ENCODE data around the gene POTEE. TPM values are rescaled to one million over a fixed set of nuclear protein-coding genes. Genes with fewer than 3 reads are reported as not detected.
A peak's percentile ranks its signal among the peaks of the same experiment; 100 is the strongest.
"Not testable (repeated sequence)": the region's sequence is repeated elsewhere in the genome, so short reads cannot be mapped to it uniquely, and the experiment has no call there.

POTEE gene
- 0.06 TPM in 1 of 2 replicates, not detected in the other for polyA plus RNA-seq (2014; cell fraction: cytosol; rRNA removed)
- not detected in 2 replicates for polyA plus RNA-seq (2014; cell fraction: nucleus; rRNA removed)

GRCh38 chr2:131209030-131209772, at the start of gene POTEE:
Gene POTEE, plus strand, starts transcription at chr2:131209536. Its CDS starts 8,867 bp downstream, at chr2:131218403.
- DNase-seq (ENCODE audit: low spot score): not testable (repeated sequence)

GRCh38 chr2:131165562-131165961, 43.8 kb upstream of the POTEE start:
- DNase-seq (ENCODE audit: low spot score): not testable (repeated sequence)

- DNase-seq (ENCODE audit: low spot score): no peak
Measured at GRCh38 chr2:131168538-131168937, 40.8 kb upstream of the POTEE start.

- not testable (repeated sequence) for DNase-seq (ENCODE audit: low spot score)
Measured at GRCh38 chr2:131178050-131178449, 31.3 kb upstream of the POTEE start.

GRCh38 chr2:131178721-131179418, 30.5 kb upstream of the POTEE start:
- DNase-seq (ENCODE audit: low spot score): not testable (repeated sequence)

GRCh38 chr2:131181451-131181850, 27.9 kb upstream of the POTEE start:
- not testable (repeated sequence) for DNase-seq (ENCODE audit: low spot score)

GRCh38 chr2:131193421-131193820, 15.9 kb upstream of the POTEE start:
- not testable (repeated sequence) for DNase-seq (ENCODE audit: low spot score)

GRCh38 chr2:131196186-131196585, 13.2 kb upstream of the POTEE start:
- DNase-seq (ENCODE audit: low spot score): not testable (repeated sequence)

GRCh38 chr2:131201098-131201497, 8.2 kb upstream of the POTEE start:
- DNase-seq (ENCODE audit: low spot score): no peak

- DNase-seq (ENCODE audit: low spot score): not testable (repeated sequence)
Measured at GRCh38 chr2:131207839-131208238, 1.5 kb upstream of the POTEE start.

- not testable (repeated sequence) for DNase-seq (ENCODE audit: low spot score)
Measured at GRCh38 chr2:131209773-131210104, 403 bp downstream of the POTEE start.

GRCh38 chr2:131210434-131211211, 1.3 kb downstream of the POTEE start:
- DNase-seq (ENCODE audit: low spot score): not testable (repeated sequence)

- not testable (repeated sequence) for DNase-seq (ENCODE audit: low spot score)
Measured at GRCh38 chr2:131217238-131217986, 8.1 kb downstream of the POTEE start.

- DNase-seq (ENCODE audit: low spot score): peak; percentile 6
Measured at GRCh38 chr2:131235543-131236449, 26.5 kb downstream of the POTEE start.

Small RNA genes lying within 50 kb of the gene (small RNA-seq; reads per million reads assigned to genes)
- 0 reads per million in 2 experiments for gene AC009477.1
- gene RNU6-127P: 0 reads per million in 2 experiments
